ENCODE results near the gene ABHD8.

ABHD8 gene

DNA sequence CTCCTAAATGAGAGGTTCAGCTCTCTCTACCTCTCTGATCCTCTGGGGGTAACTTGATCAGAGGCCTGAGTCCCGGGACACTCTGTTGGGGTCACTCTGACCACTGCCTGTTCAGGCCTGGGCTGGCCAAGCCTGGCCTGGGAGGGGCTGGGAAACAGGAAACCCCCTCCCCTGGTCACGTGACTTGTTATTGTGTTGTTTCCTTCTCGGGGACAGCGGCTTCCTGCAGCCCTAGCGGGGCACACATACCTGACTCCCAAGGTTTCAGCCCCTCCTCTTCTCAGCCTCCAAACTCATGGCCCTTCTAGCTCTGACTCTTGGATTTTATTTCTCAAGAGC, 38.6 kb downstream of the ABHD8 start, which contains the start of gene USHBP1:
TSS of gene USHBP1 (minus strand) at position 105 of the 339 bp plus-strand sequence. CDS start 446 bp downstream, outside the sequence.
- Histone ChIP-seq H3K27ac (no peak within 1 kb of the TSS), H3K9me3 (peaks cover 0 to 3% (median 0%) of the 10 kb centered on the region in 3 donors), H3K4me1 (peaks cover 0 to 14% (median 12%) of the 10 kb centered on the region in 4 donors), H3K36me3 (peaks cover 8 to 11% (median 10%) of the 10 kb centered on the region in 3 donors), H3K27me3 (no peaks in the 10 kb centered on the region), H3K4me3 (peak within 1 kb of the TSS; percentile 13 to 20)
- no peak for TF ChIP-seq CTCF (IDR thresholded peaks at IDR 0.05)
- intact Hi-C loops (cut with DNase I; ENCODE audit: low total_unique reads): no loop called here
- DNase-seq: no peak

GRCh38 chr19:17263712-17264640, 39.2 kb downstream of the ABHD8 start:
- no peaks in the 10 kb centered on the region for H3K27me3 ChIP-seq
- no peak for DNase-seq
- TF ChIP-seq CTCF (IDR thresholded peaks at IDR 0.05): no peak
- peaks cover 2 to 4% (median 4%) of the 10 kb centered on the region in 3 donors for H3K36me3 ChIP-seq
- peak overlapping the region; percentile 13 to 20 for H3K4me3 ChIP-seq
- H3K9me3 ChIP-seq: peaks cover 0 to 9% (median 0%) of the 10 kb centered on the region in 3 donors
- no peak overlapping the region for H3K27ac ChIP-seq
- intact Hi-C loops (cut with DNase I; ENCODE audit: low total_unique reads): no loop called here
- H3K4me1 ChIP-seq: peaks cover 0 to 14% (median 12%) of the 10 kb centered on the region in 4 donors

- no peak for TF ChIP-seq CTCF (IDR thresholded peaks at IDR 0.05)
- intact Hi-C loops (cut with DNase I; ENCODE audit: low total_unique reads): no loop called here
- H3K36me3 ChIP-seq: no peaks in the 10 kb centered on the region
- H3K9me3 ChIP-seq: peaks cover 0 to 9% (median 0%) of the 10 kb centered on the region in 3 donors
- H3K27me3 ChIP-seq: no peaks in the 10 kb centered on the region
- DNase-seq: no peak
- peaks cover 0 to under 1% (median under 1%) of the 10 kb centered on the region in 4 donors for H3K4me1 ChIP-seq
- no peak overlapping the region for H3K4me3 ChIP-seq
- H3K27ac ChIP-seq: no peak overlapping the region
Measured at GRCh38 chr19:17262557-17262956, 40.7 kb downstream of the ABHD8 start.

- peak; percentile 74 to 85 for DNase-seq
- Histone ChIP-seq H3K27me3 (no peaks in the 10 kb centered on the region), H3K4me1 (no peaks in the 10 kb centered on the region), H3K27ac (no peak overlapping the region), H3K36me3 (no peaks in the 10 kb centered on the region), H3K9me3 (peaks cover 0 to 9% (median 0%) of the 10 kb centered on the region in 3 donors), H3K4me3 (no peak overlapping the region)
- intact Hi-C loops (cut with DNase I; ENCODE audit: low total_unique reads): no loop called here
- peak; percentile 82 to 89 for TF ChIP-seq CTCF (IDR thresholded peaks at IDR 0.05)
Measured at GRCh38 chr19:17260842-17261325, 42.3 kb downstream of the ABHD8 start.

DNA sequence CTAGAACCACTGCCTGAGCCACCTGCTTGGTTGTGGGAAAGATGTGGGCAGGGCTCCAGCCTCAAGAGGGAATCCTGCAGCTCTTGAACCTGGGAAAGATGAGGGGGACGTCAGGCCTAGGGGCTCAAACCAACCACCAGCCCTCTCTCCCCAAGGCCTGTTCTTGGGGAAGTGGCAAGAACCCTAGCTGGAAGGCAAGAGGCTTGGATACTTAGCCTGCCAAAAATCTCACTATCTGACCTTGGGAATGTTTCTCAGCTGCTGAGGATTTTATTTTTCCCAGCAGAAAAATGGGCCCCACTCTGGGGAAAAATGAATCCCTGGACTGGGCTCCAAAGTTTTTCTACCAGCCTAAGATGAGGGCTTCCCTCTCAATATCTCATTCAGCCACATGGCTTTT, 43.3 kb downstream of the ABHD8 start:
- Histone ChIP-seq H3K27ac (no peak overlapping the region), H3K4me3 (no peak overlapping the region), H3K36me3 (no peaks in the 10 kb centered on the region), H3K4me1 (no peaks in the 10 kb centered on the region), H3K27me3 (no peaks in the 10 kb centered on the region), H3K9me3 (peaks cover 0 to 9% (median 0%) of the 10 kb centered on the region in 3 donors)
- TF ChIP-seq CTCF (IDR thresholded peaks at IDR 0.05): no peak
- intact Hi-C loops (cut with DNase I; ENCODE audit: low total_unique reads): no loop called here
- DNase-seq: no peak
